VCaP (cell line): ENCODE results near the gene FOXC2.

Source experiments
- H3K27ac ChIP-seq: fragments of 450-650 bp; 2 replicates; pipeline ENCODE4 v1.5.1; 2017
- TF ChIP-seq, protein P1 (sequence below): fragments of 450-650 bp; conservative IDR thresholded peaks from 2 replicates; pipeline ENCODE4 v1.5.1; 2017; ENCODE audit warnings: mild to moderate bottlenecking, moderate library complexity

FOXC2 gene

DNA sequence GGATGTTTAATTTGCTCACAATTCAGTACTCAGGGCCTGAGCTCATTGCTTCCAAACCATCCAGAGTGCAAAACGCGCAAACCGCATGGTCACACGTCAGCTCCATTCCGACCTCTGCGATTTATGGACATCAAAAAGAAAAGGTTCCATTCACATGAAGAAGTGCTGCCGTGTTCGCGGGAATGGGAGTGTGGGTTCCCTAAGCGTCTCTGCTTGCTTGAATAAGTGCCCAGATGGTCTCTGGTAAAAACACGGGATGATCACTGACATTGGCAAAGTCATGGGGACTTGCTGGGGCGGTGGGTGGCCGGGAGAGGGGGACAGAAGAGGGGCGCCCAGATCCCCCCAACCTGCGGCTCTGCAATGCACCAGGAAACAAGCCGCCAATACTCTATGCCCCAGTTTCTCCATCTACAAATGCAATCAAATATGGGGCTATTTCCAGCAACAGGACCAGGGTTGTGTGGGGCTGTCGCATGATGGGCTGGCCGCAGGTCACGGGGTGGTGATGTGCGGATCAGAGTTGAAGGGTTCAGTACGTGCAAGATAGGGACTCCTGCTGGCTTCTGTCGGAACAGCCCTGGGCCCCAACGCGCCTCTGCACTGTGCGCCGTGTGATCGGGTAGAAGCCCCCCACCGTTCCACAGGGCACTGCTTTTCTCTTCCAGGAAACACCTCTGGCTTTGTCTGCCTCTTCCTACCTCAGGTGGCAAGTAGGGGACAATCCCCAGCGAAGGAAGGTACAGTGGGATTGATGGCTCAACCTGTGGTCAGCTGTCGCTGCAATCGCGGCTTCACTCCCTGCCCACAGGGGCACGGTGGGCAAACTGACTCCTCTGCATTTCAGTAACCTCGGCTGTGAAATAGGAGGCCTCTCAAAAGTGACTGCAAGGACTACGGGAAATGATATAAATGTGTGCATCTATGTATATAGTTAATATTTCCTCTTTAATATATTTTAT, 45.1 kb upstream of the FOXC2 start:
- TF ChIP-seq, protein P1, sequence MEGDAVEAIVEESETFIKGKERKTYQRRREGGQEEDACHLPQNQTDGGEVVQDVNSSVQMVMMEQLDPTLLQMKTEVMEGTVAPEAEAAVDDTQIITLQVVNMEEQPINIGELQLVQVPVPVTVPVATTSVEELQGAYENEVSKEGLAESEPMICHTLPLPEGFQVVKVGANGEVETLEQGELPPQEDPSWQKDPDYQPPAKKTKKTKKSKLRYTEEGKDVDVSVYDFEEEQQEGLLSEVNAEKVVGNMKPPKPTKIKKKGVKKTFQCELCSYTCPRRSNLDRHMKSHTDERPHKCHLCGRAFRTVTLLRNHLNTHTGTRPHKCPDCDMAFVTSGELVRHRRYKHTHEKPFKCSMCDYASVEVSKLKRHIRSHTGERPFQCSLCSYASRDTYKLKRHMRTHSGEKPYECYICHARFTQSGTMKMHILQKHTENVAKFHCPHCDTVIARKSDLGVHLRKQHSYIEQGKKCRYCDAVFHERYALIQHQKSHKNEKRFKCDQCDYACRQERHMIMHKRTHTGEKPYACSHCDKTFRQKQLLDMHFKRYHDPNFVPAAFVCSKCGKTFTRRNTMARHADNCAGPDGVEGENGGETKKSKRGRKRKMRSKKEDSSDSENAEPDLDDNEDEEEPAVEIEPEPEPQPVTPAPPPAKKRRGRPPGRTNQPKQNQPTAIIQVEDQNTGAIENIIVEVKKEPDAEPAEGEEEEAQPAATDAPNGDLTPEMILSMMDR, result no peak
- H3K27ac ChIP-seq, result no peak overlapping the region

DNA sequence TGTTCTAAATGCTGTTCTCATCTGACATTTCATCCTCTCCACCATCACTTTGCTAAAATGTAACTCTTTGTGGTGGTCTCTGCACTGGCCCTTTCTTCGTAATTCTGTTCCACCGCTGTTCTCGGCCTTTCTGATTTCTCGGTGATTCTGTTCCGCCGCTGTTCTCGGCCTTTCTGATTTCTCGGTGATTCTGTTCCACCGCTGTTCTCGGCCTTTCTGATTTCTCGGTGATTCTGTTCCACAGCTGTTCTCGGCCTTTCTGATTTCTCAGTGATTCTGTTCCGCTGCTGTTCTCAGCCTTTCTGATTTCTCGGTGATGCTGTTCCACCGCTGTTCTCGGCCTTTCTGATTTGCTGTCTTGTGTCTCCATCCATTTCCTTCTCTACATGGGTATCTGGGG, 44.0 kb upstream of the FOXC2 start:
- TF ChIP-seq, protein P1, result no peak
- no peak overlapping the region for H3K27ac ChIP-seq

DNA sequence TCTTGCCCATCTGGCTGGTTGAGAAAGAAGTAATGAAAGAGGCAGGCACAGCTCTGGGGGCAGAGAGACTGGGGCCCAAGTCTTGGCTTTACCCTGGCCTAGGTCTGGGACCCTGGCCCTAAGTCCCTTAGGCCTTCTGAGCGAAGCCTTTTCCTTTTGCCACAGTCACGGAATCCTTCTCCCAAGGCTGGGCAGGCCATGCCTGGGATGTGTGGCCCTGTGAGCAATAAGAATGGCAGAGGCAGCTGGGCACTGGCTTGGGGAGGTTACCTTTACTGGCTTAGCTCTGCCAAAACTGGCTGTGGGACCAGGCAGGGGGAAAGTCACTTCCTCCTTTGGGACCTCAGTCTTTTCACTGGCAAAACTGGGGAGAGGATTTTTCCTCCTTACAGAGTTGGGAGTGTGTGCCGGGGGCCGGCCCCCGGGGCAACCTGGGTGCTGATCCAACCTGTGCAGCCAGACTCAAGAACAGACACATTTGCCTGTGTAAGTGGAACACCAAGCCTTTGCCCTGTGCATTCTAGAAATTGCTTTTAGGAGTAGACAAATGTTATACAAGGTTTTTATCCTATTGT, 43.4 kb upstream of the FOXC2 start:
- H3K27ac ChIP-seq, result no peak overlapping the region
- TF ChIP-seq, protein P1, result no peak

DNA sequence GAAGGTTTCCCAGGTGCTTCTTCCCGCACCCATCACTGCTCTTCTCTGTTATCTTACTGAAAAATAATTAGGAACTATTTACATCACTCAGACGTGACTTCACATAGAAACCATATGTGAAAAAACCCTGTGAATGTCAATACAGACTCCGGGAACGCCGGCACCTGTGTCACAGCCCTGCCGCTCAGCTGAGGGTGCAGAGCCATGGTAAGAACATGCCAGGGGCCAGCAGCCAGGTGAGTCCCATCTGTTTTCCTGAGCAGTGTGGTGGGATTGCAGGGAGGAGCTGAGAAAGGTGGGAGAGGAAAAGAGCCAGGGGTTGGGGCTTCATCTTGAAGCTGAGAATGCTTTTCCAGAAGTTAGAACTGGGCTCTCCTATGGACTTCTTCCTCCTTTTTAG, 42.6 kb upstream of the FOXC2 start:
- TF ChIP-seq, protein P1, result no peak
- no peak overlapping the region for H3K27ac ChIP-seq

DNA sequence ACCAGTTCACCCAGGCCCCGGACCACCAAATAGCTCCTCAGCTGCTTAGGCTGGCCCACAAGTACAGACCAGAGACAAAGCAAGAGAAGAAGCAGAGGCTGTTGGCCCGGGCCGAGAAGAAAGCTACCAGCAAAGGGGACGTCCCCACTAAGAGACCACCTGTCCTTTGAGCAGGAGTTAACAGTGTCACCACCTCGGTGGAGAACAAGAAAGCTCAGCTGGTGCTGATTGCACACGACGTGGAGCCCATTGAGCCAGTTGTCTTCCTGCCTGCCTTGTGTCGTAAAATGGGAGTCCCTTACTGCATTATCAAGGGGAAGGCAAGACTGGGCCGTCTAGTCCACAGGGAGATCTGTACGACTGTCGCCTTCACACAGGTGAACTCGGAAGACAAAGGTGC, 40.9 kb upstream of the FOXC2 start:
- H3K27ac ChIP-seq, result no peak overlapping the region
- TF ChIP-seq, protein P1, result no peak

DNA sequence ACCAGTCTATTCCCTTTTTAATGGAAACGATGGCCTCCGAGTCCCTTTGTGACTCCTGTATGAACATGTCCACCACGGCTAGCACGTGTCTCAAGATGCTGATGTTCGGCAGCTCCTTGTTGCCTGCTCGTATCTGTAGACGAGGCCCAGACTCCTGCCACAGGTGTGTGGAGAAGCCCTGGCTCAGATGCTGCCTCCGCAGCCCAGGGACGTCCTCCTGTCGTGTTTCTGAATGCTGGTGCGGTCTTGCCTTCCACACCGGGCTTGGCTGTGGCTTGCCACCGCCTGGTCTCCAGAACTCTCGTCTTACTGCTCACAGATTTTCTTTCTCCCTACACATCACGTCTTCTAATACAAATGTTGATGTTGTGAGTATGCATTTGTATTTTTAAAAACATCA, 39.3 kb upstream of the FOXC2 start:
- TF ChIP-seq, protein P1, result no peak
- no peak overlapping the region for H3K27ac ChIP-seq

GRCh38 chr16:86528061-86528929, 38.3 kb upstream of the FOXC2 start:
- no peak overlapping the region for H3K27ac ChIP-seq
- TF ChIP-seq, protein P1, result no peak
